ENCODE measurements around the gene MPP3. TPM values are rescaled to one million over a fixed set of nuclear protein-coding genes. Genes with fewer than 3 reads are reported as not detected.

MPP3 gene
- polyA plus RNA-seq, 1 donor (not counting 4 experiments of a cell fraction or from before 2014, with no cell fraction given), result 7.4 TPM

DNA sequence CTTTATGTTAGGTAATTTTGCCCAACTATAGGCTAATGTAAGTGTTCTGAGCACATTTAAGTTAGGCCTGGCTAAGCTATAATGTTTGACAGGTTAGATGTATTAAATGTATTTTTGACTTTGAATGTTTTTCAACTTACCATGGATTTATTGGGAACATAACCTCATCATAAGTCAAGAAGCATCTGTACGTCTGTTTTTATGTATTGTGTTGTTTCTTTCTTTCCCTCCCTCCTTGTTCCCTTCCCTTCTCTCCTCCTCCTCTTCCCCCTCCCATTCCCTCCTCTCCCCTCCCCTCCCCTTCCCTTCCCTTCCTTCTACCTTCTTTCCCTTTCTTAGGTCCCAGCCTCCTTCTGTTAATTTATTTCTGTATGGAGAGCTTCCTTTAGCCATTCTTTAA is 43.5 kb downstream of the MPP3 start:
- Histone ChIP-seq H4K20me1 (ENCODE audit: control insufficient read depth, extremely low read depth, insufficient read depth, low read length) (no peaks in the 10 kb centered on the region), H3K9me1 (ENCODE audit: control insufficient read depth, extremely low read depth, insufficient read depth, low read length) (no peaks in the 10 kb centered on the region), H3K27ac (ENCODE audit: control insufficient read depth, insufficient read depth, low read length) (no peak overlapping the region), H3K4me3 (ENCODE audit: control insufficient read depth in 2 of 3, extremely low read depth in 1 of 3, insufficient read depth in 2 of 3, low read depth in 1 of 3, low read length in 3 of 3) (no peak overlapping the region), H3K36me3 (ENCODE audit: control insufficient read depth in 2 of 2, extremely low read depth in 1 of 2, insufficient read depth in 2 of 2, low read length in 2 of 2) (no peaks in the 10 kb centered on the region), H3K4me1 (ENCODE audit: control insufficient read depth, extremely low read depth, insufficient read depth, low read length) (peaks cover 10% of the 10 kb centered on the region), H3K9ac (ENCODE audit: control insufficient read depth, extremely low read depth, insufficient read depth, low read length) (no peak overlapping the region), H2AFZ (ENCODE audit: control insufficient read depth, low read length) (no peak overlapping the region), H3K79me2 (ENCODE audit: control insufficient read depth, insufficient read depth, low read length) (no peaks in the 10 kb centered on the region), H3K9me3 (ENCODE audit: control insufficient read depth, low read depth, low read length) (no peaks in the 10 kb centered on the region), H3K27me3 (ENCODE audit: control insufficient read depth, extremely low read depth, insufficient read depth, low read length) (no peaks in the 10 kb centered on the region), H3K4me2 (ENCODE audit: control insufficient read depth, extremely low read depth, insufficient read depth, low read depth, low read length) (no peak overlapping the region)
- DNase-seq (ENCODE audit: low read depth, low spot score), result no peak
- dilution Hi-C loops (cut with MboI; ENCODE audit: extremely low pct_ligation_motif_present, low sequenced_read_pairs), result no loop called here
- FAIRE-seq, result no peak
- TF ChIP-seq, protein P1, sequence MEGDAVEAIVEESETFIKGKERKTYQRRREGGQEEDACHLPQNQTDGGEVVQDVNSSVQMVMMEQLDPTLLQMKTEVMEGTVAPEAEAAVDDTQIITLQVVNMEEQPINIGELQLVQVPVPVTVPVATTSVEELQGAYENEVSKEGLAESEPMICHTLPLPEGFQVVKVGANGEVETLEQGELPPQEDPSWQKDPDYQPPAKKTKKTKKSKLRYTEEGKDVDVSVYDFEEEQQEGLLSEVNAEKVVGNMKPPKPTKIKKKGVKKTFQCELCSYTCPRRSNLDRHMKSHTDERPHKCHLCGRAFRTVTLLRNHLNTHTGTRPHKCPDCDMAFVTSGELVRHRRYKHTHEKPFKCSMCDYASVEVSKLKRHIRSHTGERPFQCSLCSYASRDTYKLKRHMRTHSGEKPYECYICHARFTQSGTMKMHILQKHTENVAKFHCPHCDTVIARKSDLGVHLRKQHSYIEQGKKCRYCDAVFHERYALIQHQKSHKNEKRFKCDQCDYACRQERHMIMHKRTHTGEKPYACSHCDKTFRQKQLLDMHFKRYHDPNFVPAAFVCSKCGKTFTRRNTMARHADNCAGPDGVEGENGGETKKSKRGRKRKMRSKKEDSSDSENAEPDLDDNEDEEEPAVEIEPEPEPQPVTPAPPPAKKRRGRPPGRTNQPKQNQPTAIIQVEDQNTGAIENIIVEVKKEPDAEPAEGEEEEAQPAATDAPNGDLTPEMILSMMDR (optimal IDR thresholded peaks at IDR 0.05 in 1 of 3, IDR thresholded peaks at IDR 0.05 in 1 of 3, conservative IDR thresholded peaks at IDR 0.05 in 1 of 3; ENCODE audit: extremely low read depth in 1 of 3, insufficient read depth in 2 of 3, low read length in 3 of 3), result no peak
- no peak for TF ChIP-seq EZH2 (IDR thresholded peaks at IDR 0.05; ENCODE audit: low read length)

- no peaks in the 10 kb centered on the region for H3K27me3 ChIP-seq (ENCODE audit: control insufficient read depth, extremely low read depth, insufficient read depth, low read length)
- dilution Hi-C loops (cut with MboI; ENCODE audit: extremely low pct_ligation_motif_present, low sequenced_read_pairs), result no loop called here
- H3K4me1 ChIP-seq (ENCODE audit: control insufficient read depth, extremely low read depth, insufficient read depth, low read length), result peaks cover 19% of the 10 kb centered on the region
- no peaks in the 10 kb centered on the region for H3K36me3 ChIP-seq (ENCODE audit: control insufficient read depth in 2 of 2, extremely low read depth in 1 of 2, insufficient read depth in 2 of 2, low read length in 2 of 2)
- H3K9ac ChIP-seq (ENCODE audit: control insufficient read depth, extremely low read depth, insufficient read depth, low read length), result no peak overlapping the region
- no peaks in the 10 kb centered on the region for H3K9me3 ChIP-seq (ENCODE audit: control insufficient read depth, low read depth, low read length)
- H3K4me2 ChIP-seq (ENCODE audit: control insufficient read depth, extremely low read depth, insufficient read depth, low read depth, low read length), result no peak overlapping the region
- H2AFZ ChIP-seq (ENCODE audit: control insufficient read depth, low read length), result no peak overlapping the region
- TF ChIP-seq, protein P1 (optimal IDR thresholded peaks at IDR 0.05 in 1 of 3, IDR thresholded peaks at IDR 0.05 in 1 of 3, conservative IDR thresholded peaks at IDR 0.05 in 1 of 3; ENCODE audit: extremely low read depth in 1 of 3, insufficient read depth in 2 of 3, low read length in 3 of 3), result no peak
- no peak for TF ChIP-seq EZH2 (IDR thresholded peaks at IDR 0.05; ENCODE audit: low read length)
- no peak overlapping the region for H3K27ac ChIP-seq (ENCODE audit: control insufficient read depth, insufficient read depth, low read length)
- no peak overlapping the region for H3K4me3 ChIP-seq (ENCODE audit: control insufficient read depth in 2 of 3, extremely low read depth in 1 of 3, insufficient read depth in 2 of 3, low read depth in 1 of 3, low read length in 3 of 3)
- FAIRE-seq (no peak), DNase-seq (ENCODE audit: low read depth, low spot score) (no peak)
- no peaks in the 10 kb centered on the region for H3K79me2 ChIP-seq (ENCODE audit: control insufficient read depth, insufficient read depth, low read length)
- no peaks in the 10 kb centered on the region for H4K20me1 ChIP-seq (ENCODE audit: control insufficient read depth, extremely low read depth, insufficient read depth, low read length)
- no peaks in the 10 kb centered on the region for H3K9me1 ChIP-seq (ENCODE audit: control insufficient read depth, extremely low read depth, insufficient read depth, low read length)
Observed at GRCh38 chr17:43788540-43788939, 44.4 kb downstream of the MPP3 start.

Measured in keratinocyte (primary cell).